GM06990 (cell line): ENCODE measurements around the gene ZFP57.
"Not testable (repeated sequence)": the region's sequence is repeated elsewhere in the genome, so short reads cannot be mapped to it uniquely, and the experiment has no call there.

Experiments
- DNase-seq: peaks from one replicate; pipeline ENCODE4 v3.0.0-alpha.2; 2011; ENCODE audit not compliant: insufficient read length; ENCODE audit errors: extremely low read depth
- H3K27me3 ChIP-seq: replicated peaks from 2 replicates; pipeline ENCODE4 v1.6.0; 2011; ENCODE audit warnings: low read length; ENCODE audit not compliant: control insufficient read depth, insufficient read depth
- H3K36me3 ChIP-seq: 2 replicates; pipeline ENCODE4 v1.5.1; 2011; ENCODE audit warnings: low read length; ENCODE audit not compliant: control insufficient read depth, insufficient read depth
- H3K4me3 ChIP-seq: replicated peaks from 2 replicates; pipeline ENCODE4 v1.5.1; 2011; ENCODE audit warnings: low read depth, mild to moderate bottlenecking, control low read depth, low read length
- TF ChIP-seq, protein P1 (sequence below): IDR thresholded peaks from 2 replicates; pipeline ENCODE4 v1.5.1; 2011; ENCODE audit warnings: low read length, control low read depth, mild to moderate bottlenecking, inconsistent platforms; ENCODE audit not compliant: insufficient read depth, poor library complexity, severe bottlenecking

ZFP57 gene

DNA sequence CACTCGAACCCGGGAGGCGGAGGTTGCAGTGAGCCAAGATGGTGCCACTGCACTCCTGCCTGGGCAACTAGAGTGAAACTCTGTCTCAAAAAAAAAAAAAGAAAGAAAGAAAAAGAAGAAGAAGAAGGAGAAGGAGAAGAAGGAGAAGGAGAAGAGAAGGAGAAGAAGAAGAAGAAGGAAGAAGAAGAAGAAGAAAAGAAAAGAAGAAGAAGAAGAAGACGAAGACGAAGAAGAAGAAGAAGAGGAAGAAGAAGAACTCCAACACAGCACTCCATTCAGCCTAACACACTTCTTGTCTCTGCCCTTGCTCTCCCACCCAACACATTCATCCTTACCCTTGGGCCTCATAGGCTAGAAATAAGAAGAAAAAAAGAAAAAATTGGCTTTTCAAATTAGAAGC, 6.9 kb downstream of the ZFP57 start:
- DNase-seq, result no peak
- Histone ChIP-seq H3K36me3 (no peaks in the 10 kb centered on the region), H3K27me3 (no peaks in the 10 kb centered on the region; the same call in none of the 2 replicates)

DNA sequence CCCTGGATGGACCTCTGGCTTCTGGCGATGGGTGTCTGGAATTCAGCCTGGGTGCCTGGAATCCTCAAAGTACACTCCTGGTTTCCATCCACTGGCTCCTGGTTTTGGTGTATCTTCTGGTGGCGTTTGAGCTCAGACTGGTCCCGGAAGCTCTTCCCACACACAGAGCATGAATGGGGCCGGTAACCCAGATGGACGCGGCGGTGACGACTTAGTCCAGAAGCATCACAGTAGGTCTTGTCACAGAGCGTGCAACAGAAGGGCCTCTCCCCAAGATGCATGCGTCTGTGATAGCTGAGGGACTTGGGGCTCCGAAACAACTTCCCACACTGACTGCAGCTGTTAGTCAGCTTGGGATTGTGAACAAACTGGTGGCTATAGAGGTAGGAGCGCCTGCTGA, 7.8 kb downstream of the ZFP57 start:
- no peak for DNase-seq
- H3K36me3 ChIP-seq, result no peaks in the 10 kb centered on the region
- H3K27me3 ChIP-seq, result no peaks in the 10 kb centered on the region; the same call in none of the 2 replicates
- H3K4me3 ChIP-seq, result no peak overlapping the region
- TF ChIP-seq, protein P1, sequence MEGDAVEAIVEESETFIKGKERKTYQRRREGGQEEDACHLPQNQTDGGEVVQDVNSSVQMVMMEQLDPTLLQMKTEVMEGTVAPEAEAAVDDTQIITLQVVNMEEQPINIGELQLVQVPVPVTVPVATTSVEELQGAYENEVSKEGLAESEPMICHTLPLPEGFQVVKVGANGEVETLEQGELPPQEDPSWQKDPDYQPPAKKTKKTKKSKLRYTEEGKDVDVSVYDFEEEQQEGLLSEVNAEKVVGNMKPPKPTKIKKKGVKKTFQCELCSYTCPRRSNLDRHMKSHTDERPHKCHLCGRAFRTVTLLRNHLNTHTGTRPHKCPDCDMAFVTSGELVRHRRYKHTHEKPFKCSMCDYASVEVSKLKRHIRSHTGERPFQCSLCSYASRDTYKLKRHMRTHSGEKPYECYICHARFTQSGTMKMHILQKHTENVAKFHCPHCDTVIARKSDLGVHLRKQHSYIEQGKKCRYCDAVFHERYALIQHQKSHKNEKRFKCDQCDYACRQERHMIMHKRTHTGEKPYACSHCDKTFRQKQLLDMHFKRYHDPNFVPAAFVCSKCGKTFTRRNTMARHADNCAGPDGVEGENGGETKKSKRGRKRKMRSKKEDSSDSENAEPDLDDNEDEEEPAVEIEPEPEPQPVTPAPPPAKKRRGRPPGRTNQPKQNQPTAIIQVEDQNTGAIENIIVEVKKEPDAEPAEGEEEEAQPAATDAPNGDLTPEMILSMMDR, result no peak

More for the DNA sequence above, 6.9 kb downstream of the ZFP57 start:
- no peak overlapping the region for H3K4me3 ChIP-seq
- TF ChIP-seq, protein P1, result no peak

DNA sequence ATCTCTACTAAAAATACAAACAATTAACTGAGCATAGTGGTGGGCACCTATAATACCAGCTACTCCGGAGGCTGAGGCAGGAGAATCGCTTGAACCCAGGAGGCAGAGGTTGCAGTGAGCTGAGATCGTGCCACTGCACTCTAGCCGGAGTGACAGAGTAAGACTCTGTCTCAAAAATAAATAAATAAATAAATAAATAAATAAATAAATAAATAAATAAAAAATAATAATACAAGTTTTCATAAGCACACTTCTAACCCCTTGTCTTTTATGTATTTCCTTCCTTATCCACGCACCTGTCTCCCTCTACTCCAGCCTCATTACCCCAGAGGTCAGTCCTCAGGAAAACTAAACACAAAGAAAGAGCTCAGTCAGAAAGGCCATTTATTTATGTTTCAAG, 8.8 kb downstream of the ZFP57 start:
- DNase-seq, H3K36me3 ChIP-seq, H3K27me3 ChIP-seq, H3K4me3 ChIP-seq: not testable (repeated sequence)

DNA sequence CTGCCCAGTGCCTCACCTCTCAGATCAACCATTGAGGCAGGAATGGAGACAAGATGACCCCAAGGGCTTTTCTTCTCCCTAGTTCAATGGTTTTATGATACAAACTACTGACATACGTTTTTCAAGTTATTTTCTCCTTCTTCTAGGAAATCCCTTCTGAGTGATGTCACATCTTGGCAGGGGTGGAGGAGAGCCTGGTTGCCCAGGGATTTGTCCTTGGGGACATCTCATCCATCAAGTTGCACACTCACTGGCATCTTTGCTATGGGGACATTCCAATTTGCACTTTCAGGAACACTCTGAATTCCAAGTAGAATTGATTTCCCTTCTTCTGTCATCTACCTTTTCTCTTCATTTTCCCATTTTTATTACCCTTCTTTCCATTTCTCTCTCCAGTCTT, 9.9 kb downstream of the ZFP57 start:
- TF ChIP-seq, protein P1, result no peak
- no peaks in the 10 kb centered on the region for H3K36me3 ChIP-seq
- H3K27me3 ChIP-seq, result no peaks in the 10 kb centered on the region; the same call in none of the 2 replicates

DNA sequence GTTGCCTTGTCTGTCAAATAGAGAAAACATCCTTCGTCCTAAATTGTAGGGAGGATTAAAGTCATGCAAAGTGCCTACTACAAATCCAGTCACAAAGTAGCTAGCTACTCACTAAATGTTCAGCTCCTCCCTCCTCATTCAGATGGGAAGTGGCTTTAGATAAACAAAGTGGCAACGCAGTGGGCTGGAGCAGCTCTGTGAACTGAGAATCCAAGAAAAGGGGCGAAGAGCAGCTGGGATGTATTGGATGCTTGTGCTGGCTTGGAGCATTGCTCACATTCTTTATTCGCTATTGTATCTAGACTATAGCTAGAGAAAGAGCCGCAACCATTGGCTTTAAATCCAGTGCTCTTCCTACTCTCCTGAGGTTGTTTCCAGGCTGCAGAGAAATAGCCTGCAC, 13.8 kb downstream of the ZFP57 start:
- DNase-seq, result no peak
- Histone ChIP-seq H3K36me3 (no peaks in the 10 kb centered on the region), H3K4me3 (no peak overlapping the region), H3K27me3 (no peaks in the 10 kb centered on the region; the same call in 1 of the 2 replicates)
- TF ChIP-seq, protein P1, result no peak

More for the DNA sequence above, 9.9 kb downstream of the ZFP57 start:
- no peak for DNase-seq
- H3K4me3 ChIP-seq, result no peak overlapping the region

DNA sequence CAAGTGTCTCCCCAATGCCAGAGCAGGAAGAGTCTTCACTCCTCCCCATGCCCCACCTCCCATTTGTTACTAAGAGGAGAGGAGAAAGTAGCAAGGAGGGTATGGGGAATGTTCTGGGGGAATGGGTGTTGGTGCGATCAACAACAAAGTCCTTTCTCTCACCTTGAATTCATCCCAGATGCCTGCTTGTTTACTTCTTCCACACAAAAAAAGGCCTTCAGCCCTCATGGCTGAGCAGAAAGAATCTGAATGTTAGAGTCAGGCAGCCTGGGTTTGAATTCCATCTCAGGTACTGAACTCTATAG, 14.2 kb downstream of the ZFP57 start:
- H3K36me3 ChIP-seq, result no peaks in the 10 kb centered on the region
- no peak overlapping the region for H3K4me3 ChIP-seq
- no peaks in the 10 kb centered on the region; the same call in 1 of the 2 replicates for H3K27me3 ChIP-seq
- TF ChIP-seq, protein P1, result no peak
- no peak for DNase-seq
